ENCODE results near the gene STPG4. TPM values are rescaled to one million over a fixed set of nuclear protein-coding genes. Genes with fewer than 3 reads are reported as not detected.
A peak's percentile ranks its signal among the peaks of the same experiment; 100 is the strongest.

The STPG4 gene
- total RNA-seq, 1 donor from 2014 or later, result 0.56 TPM

GRCh38 chr2:47049502-47049901 is 105.6 kb downstream of the STPG4 start:
- peaks cover 29% of the 10 kb centered on the region for H3K36me3 Mint-ChIP-seq (ENCODE audit: unreplicated experiment)

GRCh38 chr2:47048801-47049480 is 106.2 kb downstream of the STPG4 start:
- H3K4me3 Mint-ChIP-seq (ENCODE audit: unreplicated experiment), result no peak overlapping the region
- no peaks in the 10 kb centered on the region for H3K9me3 Mint-ChIP-seq (ENCODE audit: unreplicated experiment)
- no peak overlapping the region for H3K27ac Mint-ChIP-seq (ENCODE audit: unreplicated experiment)
- TF ChIP-seq CTCF (IDR thresholded peaks at IDR 0.05), result no peak
- peaks cover 7% of the 10 kb centered on the region for H3K4me1 Mint-ChIP-seq (ENCODE audit: unreplicated experiment)
- no peaks in the 10 kb centered on the region for H3K27me3 Mint-ChIP-seq (ENCODE audit: unreplicated experiment)
- no peak for DNase-seq (ENCODE audit: extremely low spot score, unreplicated experiment)
- peaks cover 28% of the 10 kb centered on the region for H3K36me3 Mint-ChIP-seq (ENCODE audit: unreplicated experiment)

More at GRCh38 chr2:47049502-47049901, 105.6 kb downstream of the STPG4 start:
- H3K4me1 Mint-ChIP-seq (ENCODE audit: unreplicated experiment), result peaks cover 1% of the 10 kb centered on the region
- H3K27me3 Mint-ChIP-seq (ENCODE audit: unreplicated experiment), result no peaks in the 10 kb centered on the region
- H3K4me3 Mint-ChIP-seq (ENCODE audit: unreplicated experiment), result no peak overlapping the region
- no peaks in the 10 kb centered on the region for H3K9me3 Mint-ChIP-seq (ENCODE audit: unreplicated experiment)
- no peak for DNase-seq (ENCODE audit: extremely low spot score, unreplicated experiment)
- H3K27ac Mint-ChIP-seq (ENCODE audit: unreplicated experiment), result no peak overlapping the region
- TF ChIP-seq CTCF (IDR thresholded peaks at IDR 0.05), result no peak

GRCh38 chr2:47046271-47046670 is 108.8 kb downstream of the STPG4 start:
- peaks cover 31% of the 10 kb centered on the region for H3K4me1 Mint-ChIP-seq (ENCODE audit: unreplicated experiment)
- H3K27me3 Mint-ChIP-seq (ENCODE audit: unreplicated experiment), result no peaks in the 10 kb centered on the region
- H3K4me3 Mint-ChIP-seq (ENCODE audit: unreplicated experiment), result no peak overlapping the region
- no peak overlapping the region for H3K27ac Mint-ChIP-seq (ENCODE audit: unreplicated experiment)
- no peak for TF ChIP-seq CTCF (IDR thresholded peaks at IDR 0.05)
- no peak for DNase-seq (ENCODE audit: extremely low spot score, unreplicated experiment)
- H3K9me3 Mint-ChIP-seq (ENCODE audit: unreplicated experiment), result no peaks in the 10 kb centered on the region
- H3K36me3 Mint-ChIP-seq (ENCODE audit: unreplicated experiment), result peaks cover 13% of the 10 kb centered on the region

GRCh38 chr2:47043891-47044239 is 111.2 kb downstream of the STPG4 start:
- H3K4me1 Mint-ChIP-seq (ENCODE audit: unreplicated experiment), result peaks cover 36% of the 10 kb centered on the region
- no peak for TF ChIP-seq CTCF (IDR thresholded peaks at IDR 0.05)
- no peaks in the 10 kb centered on the region for H3K27me3 Mint-ChIP-seq (ENCODE audit: unreplicated experiment)
- no peak overlapping the region for H3K4me3 Mint-ChIP-seq (ENCODE audit: unreplicated experiment)
- peaks cover 15% of the 10 kb centered on the region for H3K36me3 Mint-ChIP-seq (ENCODE audit: unreplicated experiment)
- DNase-seq (ENCODE audit: extremely low spot score, unreplicated experiment), result no peak
- peak overlapping the region; percentile 95 for H3K27ac Mint-ChIP-seq (ENCODE audit: unreplicated experiment)
- H3K9me3 Mint-ChIP-seq (ENCODE audit: unreplicated experiment), result no peaks in the 10 kb centered on the region

- H3K4me1 Mint-ChIP-seq (ENCODE audit: unreplicated experiment), result peaks cover 39% of the 10 kb centered on the region
- no peaks in the 10 kb centered on the region for H3K9me3 Mint-ChIP-seq (ENCODE audit: unreplicated experiment)
- H3K27me3 Mint-ChIP-seq (ENCODE audit: unreplicated experiment), result no peaks in the 10 kb centered on the region
- peak overlapping the region; percentile 95 for H3K27ac Mint-ChIP-seq (ENCODE audit: unreplicated experiment)
- H3K36me3 Mint-ChIP-seq (ENCODE audit: unreplicated experiment), result peaks cover 16% of the 10 kb centered on the region
- DNase-seq (ENCODE audit: extremely low spot score, unreplicated experiment), result no peak
- TF ChIP-seq CTCF (IDR thresholded peaks at IDR 0.05), result no peak
- H3K4me3 Mint-ChIP-seq (ENCODE audit: unreplicated experiment), result no peak overlapping the region
Measured at GRCh38 chr2:47043142-47043890, 111.8 kb downstream of the STPG4 start.
